Measurements from ENCODE around the gene RASA3.

- TF ChIP-seq CTCF (IDR thresholded peaks at IDR 0.05) = no peak
- TF ChIP-seq POLR2A (IDR thresholded peaks at IDR 0.05) = no peak
- TF ChIP-seq EP300 (IDR thresholded peaks at IDR 0.05; ENCODE audit: low read depth) = no peak
These were observed 13.8 kb downstream of the RASA3 start for GRCh38 chr13:114118511-114119123.

Data from transverse colon (tissue), 3 donors.